Measurements from ENCODE around the gene DNAJB2. TPM values are rescaled to one million over a fixed set of nuclear protein-coding genes. Genes with fewer than 3 reads are reported as not detected.
"Not testable (repeated sequence)": the region's sequence is repeated elsewhere in the genome, so short reads cannot be mapped to it uniquely, and the experiment has no call there.

Gene DNAJB2
- total RNA-seq, 1 donor = 57.5 TPM

- Histone ChIP-seq H3K9me3 (ENCODE audit: low read depth, low read length) (no peaks in the 10 kb centered on the region), H3K27me3 (ENCODE audit: insufficient read depth, low read length) (peaks cover 4% of the 10 kb centered on the region), H3K4me1 (ENCODE audit: insufficient read depth, low read length) (peaks cover 12% of the 10 kb centered on the region), H3K4me3 (ENCODE audit: low read length) (no peak overlapping the region)
Measured at GRCh38 chr2:219297766-219298456, 18.7 kb downstream of the DNAJB2 start.

GRCh38 chr2:219298759-219299371 is 19.7 kb downstream of the DNAJB2 start:
- H3K4me1 ChIP-seq (ENCODE audit: insufficient read depth, low read length) = peaks cover 12% of the 10 kb centered on the region
- peaks cover 4% of the 10 kb centered on the region for H3K27me3 ChIP-seq (ENCODE audit: insufficient read depth, low read length)
- no peak overlapping the region for H3K4me3 ChIP-seq (ENCODE audit: low read length)
- H3K9me3 ChIP-seq (ENCODE audit: low read depth, low read length) = no peaks in the 10 kb centered on the region

- Histone ChIP-seq H3K4me1 (ENCODE audit: insufficient read depth, low read length) (peaks cover 8% of the 10 kb centered on the region), H3K9me3 (ENCODE audit: low read depth, low read length) (no peaks in the 10 kb centered on the region), H3K4me3 (ENCODE audit: low read length) (no peak overlapping the region), H3K27me3 (ENCODE audit: insufficient read depth, low read length) (peaks cover 4% of the 10 kb centered on the region)
Measured at GRCh38 chr2:219299372-219299760, 20.2 kb downstream of the DNAJB2 start.

GRCh38 chr2:219300022-219300421 is 20.9 kb downstream of the DNAJB2 start:
- Histone ChIP-seq H3K9me3 (ENCODE audit: low read depth, low read length) (no peaks in the 10 kb centered on the region), H3K27me3 (ENCODE audit: insufficient read depth, low read length) (peaks cover 4% of the 10 kb centered on the region), H3K4me1 (ENCODE audit: insufficient read depth, low read length) (peaks cover 3% of the 10 kb centered on the region), H3K4me3 (ENCODE audit: low read length) (no peak overlapping the region)

GRCh38 chr2:219302412-219302968 is 23.3 kb downstream of the DNAJB2 start:
- H3K4me1 ChIP-seq (ENCODE audit: insufficient read depth, low read length) = no peaks in the 10 kb centered on the region
- no peaks in the 10 kb centered on the region for H3K9me3 ChIP-seq (ENCODE audit: low read depth, low read length)
- H3K4me3 ChIP-seq (ENCODE audit: low read length) = no peak overlapping the region
- peaks cover 17% of the 10 kb centered on the region for H3K27me3 ChIP-seq (ENCODE audit: insufficient read depth, low read length)

GRCh38 chr2:219304223-219304622 is 25.1 kb downstream of the DNAJB2 start:
- peaks cover 35% of the 10 kb centered on the region for H3K27me3 ChIP-seq (ENCODE audit: insufficient read depth, low read length)

GRCh38 chr2:219306047-219306446 is 26.9 kb downstream of the DNAJB2 start:
- no peaks in the 10 kb centered on the region for H3K9me3 ChIP-seq (ENCODE audit: low read depth, low read length)
- peaks cover 43% of the 10 kb centered on the region for H3K27me3 ChIP-seq (ENCODE audit: insufficient read depth, low read length)

More at GRCh38 chr2:219304223-219304622, 25.1 kb downstream of the DNAJB2 start:
- Histone ChIP-seq H3K9me3 (ENCODE audit: low read depth, low read length) (no peaks in the 10 kb centered on the region), H3K4me1 (ENCODE audit: insufficient read depth, low read length) (no peaks in the 10 kb centered on the region), H3K4me3 (ENCODE audit: low read length) (no peak overlapping the region)

GRCh38 chr2:219308142-219309101 is 29.3 kb downstream of the DNAJB2 start:
- H3K4me1 ChIP-seq (ENCODE audit: insufficient read depth, low read length) = no peaks in the 10 kb centered on the region
- peaks cover 43% of the 10 kb centered on the region for H3K27me3 ChIP-seq (ENCODE audit: insufficient read depth, low read length)
- no peaks in the 10 kb centered on the region for H3K9me3 ChIP-seq (ENCODE audit: low read depth, low read length)
- H3K4me3 ChIP-seq (ENCODE audit: low read length) = no peak overlapping the region

More at GRCh38 chr2:219306047-219306446, 26.9 kb downstream of the DNAJB2 start:
- Histone ChIP-seq H3K4me3 (ENCODE audit: low read length) (no peak overlapping the region), H3K4me1 (ENCODE audit: insufficient read depth, low read length) (no peaks in the 10 kb centered on the region)

- H3K4me3 ChIP-seq (ENCODE audit: low read length) = no peak within 1 kb of the TSS
- H3K4me1 ChIP-seq (ENCODE audit: insufficient read depth, low read length) = no peaks in the 10 kb centered on the region
- no peaks in the 10 kb centered on the region for H3K9me3 ChIP-seq (ENCODE audit: low read depth, low read length)
Measured at GRCh38 chr2:219309278-219309677, 30.1 kb downstream of the DNAJB2 start, which contains the start of gene PTPRN. Gene PTPRN (minus strand): TSS chr2:219309401. CDS start chr2:219309332, 69 bp downstream.

GRCh38 chr2:219312683-219313263 is 33.6 kb downstream of the DNAJB2 start:
- not testable (repeated sequence) for H3K4me3 ChIP-seq (ENCODE audit: low read length); H3K4me1 ChIP-seq (ENCODE audit: insufficient read depth, low read length); H3K9me3 ChIP-seq (ENCODE audit: low read depth, low read length)
- peaks cover 27% of the 10 kb centered on the region for H3K27me3 ChIP-seq (ENCODE audit: insufficient read depth, low read length)

More at GRCh38 chr2:219309278-219309677, 30.1 kb downstream of the DNAJB2 start, which contains the start of gene PTPRN:
- H3K27me3 ChIP-seq (ENCODE audit: insufficient read depth, low read length) = peaks cover 43% of the 10 kb centered on the region

GRCh38 chr2:219314804-219315468 is 35.8 kb downstream of the DNAJB2 start:
- no peaks in the 10 kb centered on the region for H3K9me3 ChIP-seq (ENCODE audit: low read depth, low read length)
- H3K4me3 ChIP-seq (ENCODE audit: low read length) = no peak overlapping the region
- H3K27me3 ChIP-seq (ENCODE audit: insufficient read depth, low read length) = peaks cover 5% of the 10 kb centered on the region
- no peaks in the 10 kb centered on the region for H3K4me1 ChIP-seq (ENCODE audit: insufficient read depth, low read length)

- H3K27me3 ChIP-seq (ENCODE audit: insufficient read depth, low read length) = peaks cover 7% of the 10 kb centered on the region
- H3K4me3 ChIP-seq (ENCODE audit: low read length) = no peak overlapping the region
- H3K9me3 ChIP-seq (ENCODE audit: low read depth, low read length) = no peaks in the 10 kb centered on the region
- H3K4me1 ChIP-seq (ENCODE audit: insufficient read depth, low read length) = no peaks in the 10 kb centered on the region
Measured at GRCh38 chr2:219323434-219323833, 44.3 kb downstream of the DNAJB2 start.

- no peaks in the 10 kb centered on the region for H3K4me1 ChIP-seq (ENCODE audit: insufficient read depth, low read length)
- H3K4me3 ChIP-seq (ENCODE audit: low read length) = no peak overlapping the region
- H3K27me3 ChIP-seq (ENCODE audit: insufficient read depth, low read length) = peaks cover 14% of the 10 kb centered on the region
- H3K9me3 ChIP-seq (ENCODE audit: low read depth, low read length) = no peaks in the 10 kb centered on the region
Measured at GRCh38 chr2:219325136-219325535, 46.0 kb downstream of the DNAJB2 start.
